MM.1S (cell line): ENCODE measurements around the gene CHST3.

Source experiments
- DNase-seq: peaks from one replicate; pipeline ENCODE4 v3.0.0-alpha.2; 2015
- H2AFZ ChIP-seq: fragments of 300-600 bp; sonication (generic); 2 replicates; pipeline ENCODE4 v1.6.0; 2016; ENCODE audit warnings: antibody characterized with exemption, low read length
- H3F3A ChIP-seq: fragments of 300-600 bp; sonication (generic); 2 replicates; pipeline ENCODE4 v1.6.1; 2016; ENCODE audit warnings: mild to moderate bottlenecking, antibody characterized with exemption, low read length, moderate library complexity, mixed read lengths; ENCODE audit not compliant: insufficient read depth
- H3K27ac ChIP-seq: fragments of 300-600 bp; sonication (generic); 2 replicates; pipeline ENCODE4 v1.5.1; 2016; ENCODE audit warnings: mild to moderate bottlenecking, low read length
- H3K27me3 ChIP-seq: fragments of 300-600 bp; sonication (generic); replicated peaks from 2 replicates; pipeline ENCODE4 v1.6.0; 2016; ENCODE audit warnings: low read length; ENCODE audit not compliant: insufficient read depth
- H3K36me3 ChIP-seq: fragments of 300-600 bp; sonication (generic); replicated peaks from 2 replicates; pipeline ENCODE4 v1.6.1; 2016; ENCODE audit warnings: mild to moderate bottlenecking, low read length, mixed read lengths; ENCODE audit not compliant: insufficient read depth
- H3K4me1 ChIP-seq: fragments of 300-600 bp; sonication (generic); 2 replicates; pipeline ENCODE4 v1.6.1; 2016; ENCODE audit warnings: low read length, mixed read lengths
- H3K4me2 ChIP-seq: fragments of 300-600 bp; sonication (generic); 2 replicates; pipeline ENCODE4 v1.6.0; 2016; ENCODE audit warnings: low read depth, low read length
- H3K4me3 ChIP-seq: fragments of 300-600 bp; sonication (generic); 2 replicates; pipeline ENCODE4 v1.5.1; 2016; ENCODE audit warnings: low read length, mixed read lengths
- H3K79me2 ChIP-seq: fragments of 300-600 bp; sonication (generic); 2 replicates; pipeline ENCODE4 v1.6.1; 2016; ENCODE audit warnings: mixed run types, low read length, mixed read lengths
- H3K9ac ChIP-seq: fragments of 300-600 bp; sonication (generic); 2 replicates; pipeline ENCODE4 v1.6.1; 2016; ENCODE audit warnings: low read length, mixed read lengths
- H3K9me2 ChIP-seq: fragments of 300-600 bp; sonication (generic); replicated peaks from 2 replicates; pipeline ENCODE4 v1.6.1; 2016; ENCODE audit warnings: mild to moderate bottlenecking, low read length, mixed read lengths; ENCODE audit not compliant: insufficient read depth
- H3K9me3 ChIP-seq: fragments of 300-600 bp; sonication (generic); replicated peaks from 2 replicates; pipeline ENCODE4 v1.6.1; 2016; ENCODE audit warnings: mild to moderate bottlenecking, low read length, mixed read lengths; ENCODE audit not compliant: insufficient read depth
- H4K20me1 ChIP-seq: fragments of 300-600 bp; sonication (generic); 2 replicates; pipeline ENCODE4 v1.6.1; 2016; ENCODE audit warnings: mild to moderate bottlenecking, low read length, moderate library complexity, mixed read lengths; ENCODE audit not compliant: insufficient read depth
- CTCF ChIP-seq: fragments of 300-600 bp; sonication (generic); IDR thresholded peaks from 2 replicates; pipeline ENCODE4 v1.5.1; 2016; ENCODE audit warnings: antibody characterized with exemption, low read length, mixed read lengths
- EZH2 ChIP-seq: fragments of 300-600 bp; sonication (generic); optimal IDR thresholded peaks from 2 replicates; pipeline ENCODE3; 2017; ENCODE audit warnings: low read depth, mild to moderate bottlenecking, antibody characterized with exemption, low read length, mixed read lengths
- EZH2phosphoT487 ChIP-seq: fragments of 300-600 bp; sonication (generic); IDR thresholded peaks from 2 replicates; pipeline ENCODE4 v1.6.1; 2018; ENCODE audit warnings: antibody characterized with exemption, low read length

The CHST3 gene

GRCh38 chr10:71945819-71946474, 18.2 kb upstream of the CHST3 start:
- H3F3A ChIP-seq, result no peaks in the 10 kb centered on the region
- no peaks in the 10 kb centered on the region for H3K79me2 ChIP-seq
- H3K36me3 ChIP-seq, result no peaks in the 10 kb centered on the region
- H3K4me3 ChIP-seq, result no peak overlapping the region
- no peaks in the 10 kb centered on the region for H3K4me1 ChIP-seq
- no peaks in the 10 kb centered on the region for H3K9me3 ChIP-seq
- no peaks in the 10 kb centered on the region for H3K27me3 ChIP-seq
- no peaks in the 10 kb centered on the region for H4K20me1 ChIP-seq
- H3K27ac ChIP-seq, result no peak overlapping the region
- no peak overlapping the region for H3K4me2 ChIP-seq
- no peak overlapping the region for H3K9ac ChIP-seq
- no peak overlapping the region for H2AFZ ChIP-seq
- TF ChIP-seq EZH2, result no peak
- TF ChIP-seq EZH2phosphoT487, result no peak
- TF ChIP-seq CTCF, result no peak
- H3K9me2 ChIP-seq, result no peaks in the 10 kb centered on the region
- no peak for DNase-seq

GRCh38 chr10:71946700-71947099, 17.5 kb upstream of the CHST3 start:
- H3K9me2 ChIP-seq, result no peaks in the 10 kb centered on the region
- TF ChIP-seq CTCF (no peak), EZH2phosphoT487 (no peak), EZH2 (no peak)
- no peaks in the 10 kb centered on the region for H3K27me3 ChIP-seq
- H3K79me2 ChIP-seq, result no peaks in the 10 kb centered on the region
- no peak overlapping the region for H2AFZ ChIP-seq
- no peaks in the 10 kb centered on the region for H3K9me3 ChIP-seq
- H3F3A ChIP-seq, result no peaks in the 10 kb centered on the region
- H3K4me3 ChIP-seq, result no peak overlapping the region
- no peak for DNase-seq
- H3K36me3 ChIP-seq, result no peaks in the 10 kb centered on the region
- H4K20me1 ChIP-seq, result no peaks in the 10 kb centered on the region
- H3K4me2 ChIP-seq, result no peak overlapping the region
- H3K27ac ChIP-seq, result no peak overlapping the region
- no peak overlapping the region for H3K9ac ChIP-seq
- no peaks in the 10 kb centered on the region for H3K4me1 ChIP-seq

- Histone ChIP-seq H4K20me1 (no peaks in the 10 kb centered on the region), H3K9ac (no peak overlapping the region), H3K9me3 (no peaks in the 10 kb centered on the region), H3K27me3 (no peaks in the 10 kb centered on the region), H3K4me3 (no peak overlapping the region), H3K36me3 (no peaks in the 10 kb centered on the region), H3K4me1 (no peaks in the 10 kb centered on the region), H2AFZ (no peak overlapping the region), H3K27ac (no peak overlapping the region), H3K9me2 (no peaks in the 10 kb centered on the region), H3K79me2 (no peaks in the 10 kb centered on the region), H3F3A (no peaks in the 10 kb centered on the region), H3K4me2 (no peak overlapping the region)
- no peak for DNase-seq
- no peak for TF ChIP-seq CTCF
- no peak for TF ChIP-seq EZH2
Observed at GRCh38 chr10:71948496-71949067, 15.6 kb upstream of the CHST3 start.
